GM19324 (cell line): ENCODE results near the gene SFXN5.

Source experiments
- ATAC-seq: cut with Tn5 transposase; IDR thresholded peaks from one replicate; pipeline ENCODE4 v1.9.1; 2021; ENCODE audit warnings: mild to moderate bottlenecking, moderate library complexity; ENCODE audit not compliant: unreplicated experiment, low FRiP score

Gene SFXN5

GRCh38 chr2:72998724-72999123 is 72.8 kb downstream of the SFXN5 start:
- no peak for ATAC-seq

- no peak for ATAC-seq
Observed at GRCh38 chr2:72998234-72998651, 73.3 kb downstream of the SFXN5 start.

- no peak for ATAC-seq
Observed at GRCh38 chr2:72996117-72996502, 75.4 kb downstream of the SFXN5 start.

GRCh38 chr2:72995430-72996116 is 75.9 kb downstream of the SFXN5 start:
- no peak for ATAC-seq

GRCh38 chr2:72994991-72995380 is 76.5 kb downstream of the SFXN5 start:
- ATAC-seq = no peak

- ATAC-seq = no peak
Observed at GRCh38 chr2:72994282-72994990, 77.1 kb downstream of the SFXN5 start.

GRCh38 chr2:72993933-72994280 is 77.6 kb downstream of the SFXN5 start:
- no peak for ATAC-seq

- no peak for ATAC-seq
Observed at GRCh38 chr2:72993147-72993932, 78.2 kb downstream of the SFXN5 start.

GRCh38 chr2:72992734-72993102 is 78.8 kb downstream of the SFXN5 start:
- ATAC-seq = no peak

GRCh38 chr2:72991980-72992733 is 79.4 kb downstream of the SFXN5 start:
- ATAC-seq = no peak

GRCh38 chr2:72991439-72991725 is 80.1 kb downstream of the SFXN5 start:
- no peak for ATAC-seq

GRCh38 chr2:72990695-72991438 is 80.6 kb downstream of the SFXN5 start:
- ATAC-seq = no peak

- no peak for ATAC-seq
Observed at GRCh38 chr2:72989770-72990556, 81.5 kb downstream of the SFXN5 start.

- ATAC-seq = no peak
Observed at GRCh38 chr2:72988726-72989273, 82.7 kb downstream of the SFXN5 start.

GRCh38 chr2:72988041-72988440 is 83.5 kb downstream of the SFXN5 start:
- no peak for ATAC-seq

- ATAC-seq = no peak
Observed at GRCh38 chr2:72985891-72986683, 85.4 kb downstream of the SFXN5 start.

- ATAC-seq = no peak
Observed at GRCh38 chr2:72985136-72985535, 86.4 kb downstream of the SFXN5 start.

- no peak for ATAC-seq
Observed at GRCh38 chr2:72984172-72984671, 87.3 kb downstream of the SFXN5 start.
